Measurements from ENCODE around the gene CFAP97D2.

- TF ChIP-seq EP300 (IDR thresholded peaks at IDR 0.05) (no peak), POLR2A (IDR thresholded peaks at IDR 0.05; ENCODE audit: low read depth) (no peak), CTCF (IDR thresholded peaks at IDR 0.05) (no peak), POLR2AphosphoS5 (IDR thresholded peaks at IDR 0.05) (no peak)
These were observed 70.0 kb downstream of the CFAP97D2 start for GRCh38 chr13:114249077-114249476.
